ENCODE data around the gene MTUS2.
"Not testable (repeated sequence)": the region's sequence is repeated elsewhere in the genome, so short reads cannot be mapped to it uniquely, and the experiment has no call there.

DNA sequence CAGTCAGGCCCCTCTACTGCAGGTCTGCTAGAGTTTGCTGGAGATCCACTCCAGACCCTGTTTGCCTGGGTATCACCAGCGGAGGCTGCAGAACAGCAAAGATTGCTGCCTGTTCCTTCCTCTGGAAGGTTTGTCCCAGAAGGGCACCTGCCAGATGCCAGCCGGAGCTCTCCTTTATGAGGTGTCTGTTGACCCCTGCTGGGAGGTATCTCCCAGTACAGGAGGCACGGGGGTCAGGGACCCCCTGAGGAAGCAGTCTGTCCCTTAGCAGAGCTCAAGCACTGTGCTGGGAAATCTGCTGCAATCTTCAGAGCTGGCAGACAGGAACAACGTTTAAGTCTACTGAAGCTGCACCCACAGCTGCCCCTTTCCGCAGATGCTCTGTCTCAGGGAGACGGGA is 382.6 kb downstream of the MTUS2 start:
- not testable (repeated sequence) for TF ChIP-seq CTCF (conservative IDR thresholded peaks at IDR 0.05; ENCODE audit: low read depth, low read length); EZH2 (IDR thresholded peaks at IDR 0.05; ENCODE audit: low read length, unreplicated experiment); EZH2phosphoT487 (IDR thresholded peaks at IDR 0.05; ENCODE audit: borderline replicate concordance, low read length)
